ENCODE results near the gene IRS4.

IRS4 gene

DNA sequence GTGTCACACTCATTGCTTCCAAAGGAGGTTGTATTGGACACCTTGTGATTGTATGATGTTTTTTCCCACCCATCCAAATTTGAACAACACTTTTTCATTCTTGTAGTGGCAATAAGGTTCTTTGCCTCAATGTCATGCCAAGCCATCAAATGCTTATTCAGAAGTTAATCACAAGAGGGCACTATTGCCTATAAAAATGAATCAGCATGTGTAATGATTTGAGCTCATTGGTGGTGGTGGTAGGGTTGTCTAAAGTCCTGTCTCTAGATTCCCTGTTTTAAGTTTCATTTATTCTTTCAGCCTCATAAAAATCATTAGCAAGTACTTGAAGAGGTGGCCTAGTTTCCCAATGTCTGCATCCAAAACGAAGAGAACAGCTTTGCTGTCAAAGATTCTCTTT, 37.0 kb downstream of the IRS4 start:
- Mint-ChIP-seq H3K36me3 (ENCODE audit: low read depth) (peaks cover 8% of the 10 kb centered on the region), H3K27ac (peak overlapping the region; percentile 58), H3K9me3 (no peaks in the 10 kb centered on the region), H3K4me1 (no peaks in the 10 kb centered on the region), H3K27me3 (ENCODE audit: low read depth, poor library complexity) (peaks cover 3% of the 10 kb centered on the region), H3K4me3 (no peak overlapping the region)
- TF ChIP-seq, protein P1, sequence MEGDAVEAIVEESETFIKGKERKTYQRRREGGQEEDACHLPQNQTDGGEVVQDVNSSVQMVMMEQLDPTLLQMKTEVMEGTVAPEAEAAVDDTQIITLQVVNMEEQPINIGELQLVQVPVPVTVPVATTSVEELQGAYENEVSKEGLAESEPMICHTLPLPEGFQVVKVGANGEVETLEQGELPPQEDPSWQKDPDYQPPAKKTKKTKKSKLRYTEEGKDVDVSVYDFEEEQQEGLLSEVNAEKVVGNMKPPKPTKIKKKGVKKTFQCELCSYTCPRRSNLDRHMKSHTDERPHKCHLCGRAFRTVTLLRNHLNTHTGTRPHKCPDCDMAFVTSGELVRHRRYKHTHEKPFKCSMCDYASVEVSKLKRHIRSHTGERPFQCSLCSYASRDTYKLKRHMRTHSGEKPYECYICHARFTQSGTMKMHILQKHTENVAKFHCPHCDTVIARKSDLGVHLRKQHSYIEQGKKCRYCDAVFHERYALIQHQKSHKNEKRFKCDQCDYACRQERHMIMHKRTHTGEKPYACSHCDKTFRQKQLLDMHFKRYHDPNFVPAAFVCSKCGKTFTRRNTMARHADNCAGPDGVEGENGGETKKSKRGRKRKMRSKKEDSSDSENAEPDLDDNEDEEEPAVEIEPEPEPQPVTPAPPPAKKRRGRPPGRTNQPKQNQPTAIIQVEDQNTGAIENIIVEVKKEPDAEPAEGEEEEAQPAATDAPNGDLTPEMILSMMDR (IDR thresholded peaks at IDR 0.05): peak; percentile 36
- DNase-seq: no peak

DNA sequence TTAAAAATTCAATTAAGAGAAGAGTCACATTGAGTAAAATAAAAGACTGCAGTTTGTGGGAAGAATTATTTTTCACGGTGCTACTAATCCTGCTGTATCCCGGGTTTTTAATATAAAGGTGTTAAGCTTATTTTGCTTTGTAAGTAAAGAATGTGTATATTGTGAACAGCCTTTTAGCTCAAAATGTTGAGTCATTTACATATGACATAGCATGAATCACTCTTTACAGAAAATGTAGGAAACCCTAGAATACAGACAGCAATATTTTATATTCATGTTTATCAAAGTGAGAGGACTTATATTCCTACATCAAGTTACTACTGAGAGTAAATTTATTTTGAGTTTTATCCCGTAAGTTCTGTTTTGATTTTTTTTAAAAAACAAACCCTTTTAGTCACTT, 39.7 kb downstream of the IRS4 start:
- no peak overlapping the region for H3K27ac Mint-ChIP-seq
- H3K4me1 Mint-ChIP-seq: no peaks in the 10 kb centered on the region
- no peak overlapping the region for H3K4me3 Mint-ChIP-seq
- DNase-seq: no peak
- no peaks in the 10 kb centered on the region for H3K9me3 Mint-ChIP-seq
- TF ChIP-seq, protein P1 (IDR thresholded peaks at IDR 0.05): no peak
- H3K36me3 Mint-ChIP-seq (ENCODE audit: low read depth): peaks cover 17% of the 10 kb centered on the region
- H3K27me3 Mint-ChIP-seq (ENCODE audit: low read depth, poor library complexity): peaks cover 3% of the 10 kb centered on the region
